Raji (cell line): ENCODE measurements around the gene SPTAN1.

ENCODE experiments used
- POLR2A ChIP-seq: IDR thresholded peaks from 2 replicates; pipeline ENCODE4 v1.6.1; 2011; ENCODE audit warnings: low read depth, low read length, control low read depth; ENCODE audit not compliant: insufficient read depth

SPTAN1 gene

GRCh38 chr9:128575916-128576315 lies 23.5 kb downstream of the SPTAN1 start:
- no peak for TF ChIP-seq POLR2A

- TF ChIP-seq POLR2A = no peak
These were observed 24.8 kb downstream of the SPTAN1 start for GRCh38 chr9:128577206-128577605.

GRCh38 chr9:128579194-128579593 lies 26.8 kb downstream of the SPTAN1 start:
- TF ChIP-seq POLR2A = no peak

GRCh38 chr9:128580731-128581130 lies 28.3 kb downstream of the SPTAN1 start:
- TF ChIP-seq POLR2A = no peak

- TF ChIP-seq POLR2A = no peak
These were observed 35.1 kb downstream of the SPTAN1 start for GRCh38 chr9:128587453-128587852.

GRCh38 chr9:128588581-128589233 lies 36.3 kb downstream of the SPTAN1 start:
- no peak for TF ChIP-seq POLR2A

- no peak for TF ChIP-seq POLR2A
These were observed 40.7 kb downstream of the SPTAN1 start for GRCh38 chr9:128593039-128593438.

- no peak for TF ChIP-seq POLR2A
These were observed 41.5 kb downstream of the SPTAN1 start for GRCh38 chr9:128593856-128594255.

- no peak for TF ChIP-seq POLR2A
These were observed 43.1 kb downstream of the SPTAN1 start for GRCh38 chr9:128595471-128595870.

GRCh38 chr9:128600099-128600498 lies 47.7 kb downstream of the SPTAN1 start:
- TF ChIP-seq POLR2A = no peak

- TF ChIP-seq POLR2A = no peak
These were observed 51.3 kb downstream of the SPTAN1 start for GRCh38 chr9:128603697-128604096.

- TF ChIP-seq POLR2A = no peak
These were observed 55.4 kb downstream of the SPTAN1 start for GRCh38 chr9:128607642-128608350.

GRCh38 chr9:128610897-128611296 lies 58.5 kb downstream of the SPTAN1 start:
- no peak for TF ChIP-seq POLR2A

GRCh38 chr9:128611600-128612394 lies 59.4 kb downstream of the SPTAN1 start:
- no peak for TF ChIP-seq POLR2A

GRCh38 chr9:128614728-128615127 lies 62.3 kb downstream of the SPTAN1 start:
- no peak for TF ChIP-seq POLR2A

- TF ChIP-seq POLR2A = no peak
These were observed 63.2 kb downstream of the SPTAN1 start for GRCh38 chr9:128615571-128615970.

GRCh38 chr9:128617943-128618342 lies 65.6 kb downstream of the SPTAN1 start:
- TF ChIP-seq POLR2A = no peak

GRCh38 chr9:128619127-128619526 lies 66.7 kb downstream of the SPTAN1 start:
- no peak for TF ChIP-seq POLR2A
